ENCODE measurements around the gene OSGIN1. TPM values are rescaled to one million over a fixed set of nuclear protein-coding genes. Genes with fewer than 3 reads are reported as not detected.

OSGIN1 gene
- total RNA-seq, 1 donor from 2014 or later = 9.8 TPM

- no peak overlapping the region for H3K4me3 ChIP-seq
- DNase-seq = no peak
- H3K4me1 ChIP-seq = no peaks in the 10 kb centered on the region
- H3K27ac ChIP-seq = no peak overlapping the region
- H3K36me3 ChIP-seq = no peaks in the 10 kb centered on the region
- intact Hi-C loops (cut with DNase I) = no loop called here
- TF ChIP-seq CTCF (IDR thresholded peaks at IDR 0.05) = no peak
- no peaks in the 10 kb centered on the region for H3K27me3 ChIP-seq (ENCODE audit: low read depth)
- no peaks in the 10 kb centered on the region for H3K9me3 ChIP-seq
- no peak for ATAC-seq
Observed at GRCh38 chr16:83937267-83937666, 15.8 kb upstream of the OSGIN1 start.

GRCh38 chr16:83937922-83938885 lies 14.8 kb upstream of the OSGIN1 start:
- no peaks in the 10 kb centered on the region for H3K36me3 ChIP-seq
- intact Hi-C loops (cut with DNase I) = no loop called here
- no peaks in the 10 kb centered on the region for H3K27me3 ChIP-seq (ENCODE audit: low read depth)
- ATAC-seq (no peak), DNase-seq (no peak)
- H3K4me3 ChIP-seq = no peak overlapping the region
- no peaks in the 10 kb centered on the region for H3K4me1 ChIP-seq
- no peak for TF ChIP-seq CTCF (IDR thresholded peaks at IDR 0.05)
- H3K27ac ChIP-seq = no peak overlapping the region
- H3K9me3 ChIP-seq = no peaks in the 10 kb centered on the region

- H3K4me3 ChIP-seq = no peak overlapping the region
- H3K27ac ChIP-seq = no peak overlapping the region
- intact Hi-C loops (cut with DNase I) = no loop called here
- DNase-seq (no peak), ATAC-seq (no peak)
- TF ChIP-seq CTCF (IDR thresholded peaks at IDR 0.05) = no peak
- H3K4me1 ChIP-seq = no peaks in the 10 kb centered on the region
- H3K36me3 ChIP-seq = no peaks in the 10 kb centered on the region
- H3K27me3 ChIP-seq (ENCODE audit: low read depth) = no peaks in the 10 kb centered on the region
- H3K9me3 ChIP-seq = no peaks in the 10 kb centered on the region
Observed at GRCh38 chr16:83939266-83939855, 13.7 kb upstream of the OSGIN1 start.

- H3K9me3 ChIP-seq = no peaks in the 10 kb centered on the region
Observed at GRCh38 chr16:83940119-83940518, 12.9 kb upstream of the OSGIN1 start.

More at GRCh38 chr16:83940119-83940518, 12.9 kb upstream of the OSGIN1 start:
- no peak overlapping the region for H3K27ac ChIP-seq
- no peak overlapping the region for H3K4me3 ChIP-seq
- ATAC-seq = no peak
- no peaks in the 10 kb centered on the region for H3K4me1 ChIP-seq
- no peaks in the 10 kb centered on the region for H3K27me3 ChIP-seq (ENCODE audit: low read depth)
- no peak for DNase-seq
- intact Hi-C loops (cut with DNase I) = no loop called here
- H3K36me3 ChIP-seq = no peaks in the 10 kb centered on the region
- no peak for TF ChIP-seq CTCF (IDR thresholded peaks at IDR 0.05)

Data from lower lobe of right lung (tissue), 2 donors.